Measurements from ENCODE around the gene PMM1.

PMM1 gene

GRCh38 chr22:41603873-41604332 is 14.3 kb upstream of the PMM1 start:
- H3K4me1 ChIP-seq: no peaks in the 10 kb centered on the region
- no peaks in the 10 kb centered on the region for H3K79me2 ChIP-seq
- H3K27me3 ChIP-seq (ENCODE audit: control insufficient read depth, insufficient read depth, low read length): no peaks in the 10 kb centered on the region
- no peak overlapping the region for H3K9ac ChIP-seq
- no peak overlapping the region for H3K27ac ChIP-seq
- H3K4me2 ChIP-seq (ENCODE audit: low read length): no peak overlapping the region
- no peak for TF ChIP-seq CTCF (IDR thresholded peaks at IDR 0.05)
- H2AFZ ChIP-seq: no peak overlapping the region
- no peaks in the 10 kb centered on the region for H3K36me3 ChIP-seq (ENCODE audit: control insufficient read depth, insufficient read depth, low read length)
- no peak overlapping the region for H3K4me3 ChIP-seq (ENCODE audit: low read depth, low read length)
- H3K9me3 ChIP-seq (ENCODE audit: control insufficient read depth, low read length): no peaks in the 10 kb centered on the region

DNA sequence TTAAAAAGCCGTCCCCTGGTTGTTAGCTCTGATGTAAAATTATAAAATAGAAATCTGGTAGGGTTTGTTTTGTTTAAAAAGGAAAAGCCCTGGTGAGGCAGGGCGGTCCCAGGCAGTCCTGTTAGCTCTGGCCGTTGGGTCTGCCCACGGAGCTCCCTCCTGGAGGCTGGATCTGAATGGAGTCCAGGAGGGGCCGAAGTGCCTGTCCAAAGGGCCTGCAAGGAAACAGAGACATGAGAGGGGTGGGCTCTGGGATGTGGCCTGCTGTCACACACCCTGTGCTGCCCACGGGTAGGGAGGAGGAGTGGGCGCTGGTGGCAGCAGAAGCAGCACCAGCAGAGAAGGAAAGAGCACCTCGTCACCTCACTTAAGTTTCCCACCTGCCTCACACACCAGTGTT is 11.3 kb upstream of the PMM1 start:
- Histone ChIP-seq H3K79me2 (no peaks in the 10 kb centered on the region), H3K9ac (no peak overlapping the region), H3K4me1 (no peaks in the 10 kb centered on the region), H3K4me3 (ENCODE audit: low read depth, low read length) (no peak overlapping the region), H3K27me3 (ENCODE audit: control insufficient read depth, insufficient read depth, low read length) (no peaks in the 10 kb centered on the region), H3K36me3 (ENCODE audit: control insufficient read depth, insufficient read depth, low read length) (no peaks in the 10 kb centered on the region), H2AFZ (no peak overlapping the region), H3K9me3 (ENCODE audit: control insufficient read depth, low read length) (no peaks in the 10 kb centered on the region), H3K4me2 (ENCODE audit: low read length) (no peak overlapping the region), H3K27ac (no peak overlapping the region)
- no peak for TF ChIP-seq CTCF (IDR thresholded peaks at IDR 0.05)

GRCh38 chr22:41598891-41599635 is 9.4 kb upstream of the PMM1 start:
- Histone ChIP-seq H3K9me3 (ENCODE audit: control insufficient read depth, low read length) (no peaks in the 10 kb centered on the region), H2AFZ (no peak overlapping the region), H3K4me2 (ENCODE audit: low read length) (no peak overlapping the region), H3K36me3 (ENCODE audit: control insufficient read depth, insufficient read depth, low read length) (no peaks in the 10 kb centered on the region), H3K4me3 (ENCODE audit: low read depth, low read length) (no peak overlapping the region), H3K27ac (no peak overlapping the region), H3K27me3 (ENCODE audit: control insufficient read depth, insufficient read depth, low read length) (no peaks in the 10 kb centered on the region), H3K4me1 (no peaks in the 10 kb centered on the region), H3K9ac (no peak overlapping the region), H3K79me2 (no peaks in the 10 kb centered on the region)
- TF ChIP-seq CTCF (IDR thresholded peaks at IDR 0.05): no peak

DNA sequence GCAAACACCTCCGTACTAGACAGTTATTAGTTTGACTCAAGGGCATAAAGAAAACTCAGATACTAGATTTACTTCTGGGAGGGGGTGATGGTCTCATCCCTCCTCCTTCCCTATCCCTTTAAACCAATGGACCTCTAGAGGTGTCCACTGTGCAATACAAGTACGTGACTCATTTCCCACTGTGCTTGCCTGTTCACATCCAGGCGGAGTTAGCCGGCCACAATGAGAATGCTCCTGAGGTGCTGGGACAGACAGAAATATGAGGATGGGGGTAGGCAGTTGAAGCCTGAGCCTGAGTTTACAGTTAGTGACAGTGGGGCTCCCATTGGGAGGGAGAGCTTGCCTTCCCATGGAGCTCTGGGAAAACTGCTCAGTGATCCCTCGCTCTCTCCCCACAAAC is 8.4 kb upstream of the PMM1 start:
- no peak overlapping the region for H3K4me2 ChIP-seq (ENCODE audit: low read length)
- H3K4me1 ChIP-seq: no peaks in the 10 kb centered on the region
- H3K27ac ChIP-seq: no peak overlapping the region
- H3K9me3 ChIP-seq (ENCODE audit: control insufficient read depth, low read length): no peaks in the 10 kb centered on the region
- no peak overlapping the region for H3K4me3 ChIP-seq (ENCODE audit: low read depth, low read length)
- no peaks in the 10 kb centered on the region for H3K36me3 ChIP-seq (ENCODE audit: control insufficient read depth, insufficient read depth, low read length)
- no peak overlapping the region for H3K9ac ChIP-seq
- H3K79me2 ChIP-seq: no peaks in the 10 kb centered on the region
- H3K27me3 ChIP-seq (ENCODE audit: control insufficient read depth, insufficient read depth, low read length): no peaks in the 10 kb centered on the region
- TF ChIP-seq CTCF (IDR thresholded peaks at IDR 0.05): no peak
- no peak overlapping the region for H2AFZ ChIP-seq

DNA sequence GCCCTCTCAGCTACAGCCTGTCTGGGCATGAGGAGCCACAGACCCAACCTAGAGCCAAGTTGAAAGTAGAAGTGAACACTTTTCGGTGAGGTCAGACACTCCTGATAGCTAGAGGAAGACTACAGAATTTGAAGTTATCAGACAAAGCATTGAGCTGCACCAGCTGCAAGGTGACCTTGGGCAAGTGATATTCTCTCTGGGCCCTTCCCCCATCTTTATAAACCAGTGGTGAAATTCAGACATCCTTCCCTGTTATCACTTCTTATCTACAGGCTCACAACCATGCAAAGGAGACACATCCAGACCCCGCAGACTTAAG is 8.0 kb upstream of the PMM1 start:
- H3K4me2 ChIP-seq (ENCODE audit: low read length): peak overlapping the region; percentile 35
- TF ChIP-seq CTCF (IDR thresholded peaks at IDR 0.05): no peak
- no peaks in the 10 kb centered on the region for H3K79me2 ChIP-seq
- no peaks in the 10 kb centered on the region for H3K36me3 ChIP-seq (ENCODE audit: control insufficient read depth, insufficient read depth, low read length)
- no peaks in the 10 kb centered on the region for H3K9me3 ChIP-seq (ENCODE audit: control insufficient read depth, low read length)
- no peaks in the 10 kb centered on the region for H3K4me1 ChIP-seq
- H3K4me3 ChIP-seq (ENCODE audit: low read depth, low read length): no peak overlapping the region
- H3K27ac ChIP-seq: no peak overlapping the region
- H2AFZ ChIP-seq: no peak overlapping the region
- no peaks in the 10 kb centered on the region for H3K27me3 ChIP-seq (ENCODE audit: control insufficient read depth, insufficient read depth, low read length)
- H3K9ac ChIP-seq: no peak overlapping the region

Measured in parathyroid adenoma (tissue), 2 donors.